ENCODE results near the gene KHNYN.

The KHNYN gene

DNA sequence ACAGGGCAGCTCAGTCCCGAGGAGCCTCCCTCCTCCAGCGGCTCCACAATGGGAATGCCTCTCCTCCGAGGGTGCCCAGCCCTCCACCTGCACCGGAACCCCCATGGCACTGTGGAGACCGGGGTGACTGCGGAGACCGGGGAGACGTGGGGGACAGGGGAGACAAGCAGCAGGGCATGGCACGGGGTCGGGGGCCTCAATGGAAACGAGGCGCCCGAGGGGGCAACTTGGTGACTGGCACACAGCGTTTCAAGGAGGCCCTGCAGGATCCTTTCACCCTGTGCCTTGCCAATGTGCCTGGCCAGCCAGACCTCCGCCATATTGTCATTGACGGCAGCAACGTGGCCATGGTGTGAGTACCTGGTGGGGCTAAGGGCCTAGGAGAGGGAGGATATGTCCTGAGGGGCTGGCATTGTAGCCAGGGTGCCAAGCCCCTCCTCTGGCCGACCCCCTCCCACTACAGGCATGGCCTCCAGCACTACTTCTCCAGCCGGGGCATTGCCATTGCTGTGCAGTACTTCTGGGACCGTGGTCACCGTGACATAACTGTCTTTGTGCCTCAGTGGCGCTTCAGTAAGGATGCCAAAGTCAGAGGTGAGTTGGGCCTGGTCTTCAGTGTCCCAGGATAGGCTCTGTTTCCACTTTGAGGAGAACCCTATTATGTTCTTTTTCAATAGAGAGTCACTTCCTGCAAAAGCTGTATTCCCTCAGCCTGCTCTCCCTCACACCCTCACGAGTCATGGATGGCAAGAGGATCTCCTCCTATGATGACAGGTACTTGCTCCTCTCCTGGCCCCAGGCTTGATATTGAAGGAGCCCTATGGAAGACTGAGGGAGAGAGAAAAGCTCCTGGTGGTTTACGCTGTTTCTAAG is 2.7 kb downstream of the KHNYN start:
- TF ChIP-seq, protein P1, sequence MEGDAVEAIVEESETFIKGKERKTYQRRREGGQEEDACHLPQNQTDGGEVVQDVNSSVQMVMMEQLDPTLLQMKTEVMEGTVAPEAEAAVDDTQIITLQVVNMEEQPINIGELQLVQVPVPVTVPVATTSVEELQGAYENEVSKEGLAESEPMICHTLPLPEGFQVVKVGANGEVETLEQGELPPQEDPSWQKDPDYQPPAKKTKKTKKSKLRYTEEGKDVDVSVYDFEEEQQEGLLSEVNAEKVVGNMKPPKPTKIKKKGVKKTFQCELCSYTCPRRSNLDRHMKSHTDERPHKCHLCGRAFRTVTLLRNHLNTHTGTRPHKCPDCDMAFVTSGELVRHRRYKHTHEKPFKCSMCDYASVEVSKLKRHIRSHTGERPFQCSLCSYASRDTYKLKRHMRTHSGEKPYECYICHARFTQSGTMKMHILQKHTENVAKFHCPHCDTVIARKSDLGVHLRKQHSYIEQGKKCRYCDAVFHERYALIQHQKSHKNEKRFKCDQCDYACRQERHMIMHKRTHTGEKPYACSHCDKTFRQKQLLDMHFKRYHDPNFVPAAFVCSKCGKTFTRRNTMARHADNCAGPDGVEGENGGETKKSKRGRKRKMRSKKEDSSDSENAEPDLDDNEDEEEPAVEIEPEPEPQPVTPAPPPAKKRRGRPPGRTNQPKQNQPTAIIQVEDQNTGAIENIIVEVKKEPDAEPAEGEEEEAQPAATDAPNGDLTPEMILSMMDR (IDR thresholded peaks at IDR 0.05; ENCODE audit: insufficient read depth, missing control alignments), result no peak
- DNase-seq (ENCODE audit: insufficient read length, low spot score) (peak; percentile 1), FAIRE-seq (no peak)

DNA sequence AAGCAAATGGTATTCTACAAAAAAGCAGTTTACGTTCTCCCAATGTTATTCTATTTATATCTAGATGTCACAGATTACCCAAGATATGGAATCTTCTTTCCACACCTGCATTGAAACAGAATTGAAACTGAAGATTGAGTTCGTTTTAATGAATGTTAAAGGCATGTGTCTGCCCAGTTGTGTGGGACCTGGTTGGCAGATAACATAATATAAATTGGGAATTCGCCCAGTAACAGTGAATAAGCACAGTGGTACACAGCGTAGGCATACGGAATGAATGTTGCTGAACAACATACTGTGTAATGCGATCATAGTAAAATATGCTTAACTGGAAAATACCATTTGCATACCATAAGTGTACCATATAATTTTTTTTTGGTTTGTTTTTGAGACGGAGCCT is 4.3 kb downstream of the KHNYN start:
- DNase-seq (ENCODE audit: insufficient read length, low spot score) (peak; percentile 0), FAIRE-seq (no peak)
- TF ChIP-seq, protein P1 (IDR thresholded peaks at IDR 0.05; ENCODE audit: insufficient read depth, missing control alignments), result no peak

DNA sequence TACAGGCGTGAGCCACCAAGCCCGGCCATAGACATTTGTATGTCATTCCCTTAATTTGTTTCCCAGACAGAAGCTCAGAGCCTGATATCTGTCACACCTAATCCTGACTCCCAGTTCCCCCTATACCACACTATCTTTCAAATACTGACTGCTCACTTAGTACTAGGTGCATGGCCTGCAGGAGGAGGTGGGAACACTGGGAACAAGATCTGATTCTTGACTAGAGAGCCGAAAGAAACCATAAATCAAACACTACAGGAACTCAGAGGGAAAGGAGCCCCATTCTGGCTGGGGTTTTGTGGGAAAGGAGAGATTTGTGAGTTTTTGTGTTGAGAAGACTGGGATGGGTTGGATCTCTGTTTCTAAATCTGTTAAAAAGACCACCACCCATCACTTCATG is 4.9 kb downstream of the KHNYN start:
- TF ChIP-seq, protein P1 (IDR thresholded peaks at IDR 0.05; ENCODE audit: insufficient read depth, missing control alignments), result no peak
- DNase-seq (ENCODE audit: insufficient read length, low spot score) (no peak), FAIRE-seq (no peak)

DNA sequence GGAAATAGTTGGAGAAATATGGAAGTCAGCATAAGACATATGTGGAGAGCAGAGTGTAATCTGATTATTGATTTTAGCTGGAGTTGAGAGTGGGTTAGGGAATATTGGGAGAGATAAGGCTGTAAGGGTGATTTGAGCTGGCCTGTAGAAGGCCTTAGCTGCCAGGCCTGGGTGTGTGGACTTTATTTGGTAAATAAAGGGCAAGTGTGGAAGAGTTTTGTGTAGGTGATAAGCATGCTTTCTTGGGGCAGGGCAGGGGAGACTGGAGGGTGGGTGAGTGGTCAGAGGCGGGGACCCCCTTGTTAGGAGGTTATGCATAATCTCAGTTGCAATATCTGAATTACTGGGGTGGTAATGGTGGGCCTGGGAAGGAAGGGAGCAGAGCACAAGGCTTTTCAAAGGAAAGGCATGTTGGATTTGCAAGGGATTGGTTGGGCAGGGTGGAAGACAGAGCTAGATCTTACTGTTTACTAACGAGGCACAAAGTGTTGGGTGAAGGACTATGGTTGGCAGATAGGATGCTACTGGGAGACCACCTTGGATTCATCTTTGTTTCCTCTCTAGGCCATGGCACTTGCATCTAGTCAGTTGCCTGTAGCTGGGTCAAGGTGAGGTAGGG is 5.5 kb downstream of the KHNYN start:
- FAIRE-seq, result no peak
- peak; percentile 1 for DNase-seq (ENCODE audit: insufficient read length, low spot score)
- TF ChIP-seq, protein P1 (IDR thresholded peaks at IDR 0.05; ENCODE audit: insufficient read depth, missing control alignments), result no peak

DNA sequence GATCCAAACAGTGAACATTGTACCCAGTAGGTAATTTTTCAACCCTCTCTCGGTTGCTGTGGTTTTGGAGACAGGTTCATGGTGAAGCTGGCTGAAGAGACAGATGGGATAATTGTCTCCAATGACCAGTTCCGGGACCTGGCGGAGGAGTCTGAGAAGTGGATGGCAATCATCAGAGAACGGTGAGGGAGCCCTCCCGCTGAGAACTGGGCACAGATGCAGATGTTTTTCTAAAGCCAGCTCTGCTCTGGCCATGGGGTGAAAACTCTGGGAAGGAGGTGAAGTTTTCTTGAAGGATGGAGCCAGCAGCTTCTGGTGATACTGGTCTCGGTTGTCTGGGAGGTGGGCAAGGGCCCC is 6.2 kb downstream of the KHNYN start:
- TF ChIP-seq, protein P1 (IDR thresholded peaks at IDR 0.05; ENCODE audit: insufficient read depth, missing control alignments), result no peak
- FAIRE-seq (no peak), DNase-seq (ENCODE audit: insufficient read length, low spot score) (no peak)

DNA sequence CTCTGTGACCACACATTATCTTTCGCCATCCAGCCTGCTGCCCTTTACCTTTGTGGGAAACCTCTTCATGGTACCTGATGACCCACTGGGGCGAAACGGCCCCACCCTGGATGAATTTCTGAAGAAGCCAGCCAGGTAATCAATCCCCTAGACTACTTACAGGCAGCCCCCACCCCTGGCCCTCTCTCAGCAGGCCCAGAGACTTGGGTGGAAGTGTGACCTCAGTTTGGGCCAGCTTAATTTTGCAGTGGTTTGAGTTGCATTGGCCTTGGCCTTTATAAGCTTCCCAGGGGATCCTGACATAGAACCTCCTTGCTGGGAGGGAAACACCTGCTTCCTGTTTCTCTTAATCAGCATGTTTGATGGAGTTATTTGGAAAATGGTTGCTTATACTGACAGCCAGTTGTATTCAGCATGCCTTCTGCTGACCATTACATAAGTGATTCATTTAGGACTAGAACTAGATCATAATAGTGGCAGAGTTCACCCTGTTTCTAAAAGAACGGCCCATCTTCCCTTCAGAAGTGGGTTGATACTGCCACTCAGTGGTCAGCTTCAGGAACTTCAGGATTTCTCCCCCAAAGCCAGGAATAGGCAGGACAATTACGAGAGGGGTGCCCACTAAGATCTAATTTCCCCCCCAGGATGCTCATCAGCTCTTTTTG is 6.7 kb downstream of the KHNYN start:
- TF ChIP-seq, protein P1 (IDR thresholded peaks at IDR 0.05; ENCODE audit: insufficient read depth, missing control alignments), result peak; percentile 80

More for the DNA sequence above, 6.7 kb downstream of the KHNYN start:
- DNase-seq (ENCODE audit: insufficient read length, low spot score) (peak; percentile 83), FAIRE-seq (no peak)

Measured in D721Med (cell line).